WTC11 (cell line): ENCODE data around the gene SPIRE1. TPM values are rescaled to one million over a fixed set of nuclear protein-coding genes. Genes with fewer than 3 reads are reported as not detected.

Experiments used
- ATAC-seq: fragments of 200-7000 bp; cut with Tn5 transposase; 2 replicates; pipeline ENCODE4 v1.10.0; 2021; ENCODE audit warnings: mild to moderate bottlenecking, moderate library complexity
- CTCF ChIA-PET: fragments of 300-600 bp; sonication (Branson Sonifier 250); formaldehyde crosslinking; loops from one replicate; lab custom pipeline; 2021; ENCODE audit warnings: antibody characterized with exemption; lab: Charles Lee
- POLR2A ChIA-PET: fragments of 350-600 bp; sonication (Branson Sonifier 250); formaldehyde crosslinking; loops from one replicate; lab custom pipeline; 2021; ENCODE audit warnings: antibody characterized with exemption; lab: Charles Lee
- DNase-seq: peaks from one replicate; pipeline ENCODE4 v3.0.0; 2021; ENCODE audit warnings: low spot score
- H3K27ac Mint-ChIP-seq: 2 replicates; pipeline ENCODE4 v1.8.0; 2021; ENCODE audit warnings: mixed read lengths
- H3K27me3 Mint-ChIP-seq: 2 replicates; pipeline ENCODE4 v1.8.0; 2021; ENCODE audit warnings: low read depth, mild to moderate bottlenecking, moderate library complexity, mixed read lengths
- H3K36me3 Mint-ChIP-seq: 2 replicates; pipeline ENCODE4 v1.8.0; 2021; ENCODE audit warnings: mixed read lengths
- H3K4me1 Mint-ChIP-seq: 2 replicates; pipeline ENCODE4 v1.8.0; 2022; ENCODE audit warnings: mixed read lengths
- H3K4me3 Mint-ChIP-seq: 2 replicates; pipeline ENCODE4 v1.8.0; 2021; ENCODE audit warnings: mild to moderate bottlenecking, moderate library complexity, mixed read lengths
- H3K9me3 Mint-ChIP-seq: 2 replicates; pipeline ENCODE4 v1.8.0; 2021; ENCODE audit warnings: mixed read lengths
- CREM ChIP-seq: sonication (generic); formaldehyde crosslinking; IDR thresholded peaks from 2 replicates; pipeline ENCODE4 v1.8.1; 2022; ENCODE audit warnings: mild to moderate bottlenecking, missing genetic modification reagents, moderate library complexity
- E2F5 ChIP-seq: sonication (generic); formaldehyde crosslinking; IDR thresholded peaks from 2 replicates; pipeline ENCODE4 v1.8.1; 2022; ENCODE audit warnings: mild to moderate bottlenecking, moderate library complexity, missing genetic modification reagents
- GRHL2 ChIP-seq: fragments of 250-450 bp; sonication (Bioruptor Pico); IDR thresholded peaks from 2 replicates; pipeline ENCODE4 v1.8.0; 2022; ENCODE audit warnings: mild to moderate bottlenecking, moderate library complexity; ENCODE audit not compliant: insufficient replicate concordance, severe bottlenecking
- HMGA2 ChIP-seq: fragments of 250-450 bp; sonication (Bioruptor Pico); IDR thresholded peaks from 2 replicates; pipeline ENCODE4 v1.4.0; 2021; ENCODE audit warnings: mild to moderate bottlenecking, moderate library complexity
- JUN ChIP-seq: sonication (generic); formaldehyde crosslinking; IDR thresholded peaks from 2 replicates; pipeline ENCODE4 v1.8.0; 2023; ENCODE audit warnings: mild to moderate bottlenecking, missing genetic modification reagents
- NR3C1 ChIP-seq: sonication (generic); formaldehyde crosslinking; conservative IDR thresholded peaks from 2 replicates; pipeline ENCODE4 v1.8.1; 2023; ENCODE audit warnings: low read depth, mild to moderate bottlenecking, missing genetic modification reagents
- RORB ChIP-seq: fragments of 250-450 bp; sonication (Bioruptor Pico); IDR thresholded peaks from 2 replicates; pipeline ENCODE4 v1.9.0; 2021; ENCODE audit warnings: mild to moderate bottlenecking
- SOX15 ChIP-seq: fragments of 250-450 bp; sonication (Bioruptor Pico); IDR thresholded peaks from 2 replicates; pipeline ENCODE4 v1.9.0; 2021; ENCODE audit warnings: mild to moderate bottlenecking
- STAT6 ChIP-seq: sonication (generic); formaldehyde crosslinking; conservative IDR thresholded peaks from 2 replicates; pipeline ENCODE4 v1.8.1; 2023; ENCODE audit warnings: mild to moderate bottlenecking, low read depth, missing genetic modification reagents, moderate library complexity
- ZNF532 ChIP-seq: fragments of 250-450 bp; sonication (Bioruptor Pico); IDR thresholded peaks from 2 replicates; pipeline ENCODE4 v1.9.0; 2021; ENCODE audit warnings: mild to moderate bottlenecking, borderline replicate concordance
- total RNA-seq: library from RNA; stranded (reverse); gene quantifications from 3 replicates; pipeline ENCODE4 v1.2.3, GENCODE V29; 2021
- TF ChIP-seq, protein P1 (sequence below): sonication (generic); formaldehyde crosslinking; IDR thresholded peaks from 2 replicates; pipeline ENCODE4 v1.8.1; 2023; ENCODE audit warnings: mild to moderate bottlenecking, missing genetic modification reagents
- TF ChIP-seq, protein P2 (sequence below): sonication (generic); formaldehyde crosslinking; IDR thresholded peaks from 2 replicates; pipeline ENCODE4 v1.8.1; 2022; ENCODE audit warnings: low read depth, missing genetic modification reagents, borderline replicate concordance
- TF ChIP-seq, protein P3 (sequence below): fragments of 250-450 bp; sonication (Bioruptor Pico); conservative IDR thresholded peaks from 2 replicates; pipeline ENCODE4 v1.9.0; 2021; ENCODE audit warnings: mild to moderate bottlenecking
- TF ChIP-seq, protein P4 (sequence below): sonication (generic); formaldehyde crosslinking; IDR thresholded peaks from 2 replicates; pipeline ENCODE4 v1.8.1; 2022; ENCODE audit warnings: missing genetic modification reagents, borderline replicate concordance

The SPIRE1 gene
- total RNA-seq, 1 experiment from 2014 or later, result 19.3 TPM

- no peak for TF ChIP-seq NR3C1
Measured at GRCh38 chr18:12595571-12596255, 62.2 kb downstream of the SPIRE1 start (continued).

- ChIA-PET POLR2A (no interaction called here), CTCF (no interaction called here)
- H3K27ac Mint-ChIP-seq, result no peak overlapping the region
- peaks cover 19% of the 10 kb centered on the region for H3K4me1 Mint-ChIP-seq
- TF ChIP-seq ZNF532 (no peak), STAT6 (CRISPR knock-in tag) (no peak), SOX15 (CRISPR knock-in tag) (no peak), JUN (CRISPR knock-in tag) (no peak), E2F5 (CRISPR knock-in tag) (no peak), RORB (no peak), CREM (no peak), HMGA2 (CRISPR knock-in tag) (no peak), GRHL2 (no peak)
- TF ChIP-seq, protein P1, sequence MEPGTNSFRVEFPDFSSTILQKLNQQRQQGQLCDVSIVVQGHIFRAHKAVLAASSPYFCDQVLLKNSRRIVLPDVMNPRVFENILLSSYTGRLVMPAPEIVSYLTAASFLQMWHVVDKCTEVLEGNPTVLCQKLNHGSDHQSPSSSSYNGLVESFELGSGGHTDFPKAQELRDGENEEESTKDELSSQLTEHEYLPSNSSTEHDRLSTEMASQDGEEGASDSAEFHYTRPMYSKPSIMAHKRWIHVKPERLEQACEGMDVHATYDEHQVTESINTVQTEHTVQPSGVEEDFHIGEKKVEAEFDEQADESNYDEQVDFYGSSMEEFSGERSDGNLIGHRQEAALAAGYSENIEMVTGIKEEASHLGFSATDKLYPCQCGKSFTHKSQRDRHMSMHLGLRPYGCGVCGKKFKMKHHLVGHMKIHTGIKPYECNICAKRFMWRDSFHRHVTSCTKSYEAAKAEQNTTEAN (CRISPR knock-in tag), result no peak
- TF ChIP-seq, protein P2, sequence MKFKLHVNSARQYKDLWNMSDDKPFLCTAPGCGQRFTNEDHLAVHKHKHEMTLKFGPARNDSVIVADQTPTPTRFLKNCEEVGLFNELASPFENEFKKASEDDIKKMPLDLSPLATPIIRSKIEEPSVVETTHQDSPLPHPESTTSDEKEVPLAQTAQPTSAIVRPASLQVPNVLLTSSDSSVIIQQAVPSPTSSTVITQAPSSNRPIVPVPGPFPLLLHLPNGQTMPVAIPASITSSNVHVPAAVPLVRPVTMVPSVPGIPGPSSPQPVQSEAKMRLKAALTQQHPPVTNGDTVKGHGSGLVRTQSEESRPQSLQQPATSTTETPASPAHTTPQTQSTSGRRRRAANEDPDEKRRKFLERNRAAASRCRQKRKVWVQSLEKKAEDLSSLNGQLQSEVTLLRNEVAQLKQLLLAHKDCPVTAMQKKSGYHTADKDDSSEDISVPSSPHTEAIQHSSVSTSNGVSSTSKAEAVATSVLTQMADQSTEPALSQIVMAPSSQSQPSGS (CRISPR knock-in tag), result no peak
- TF ChIP-seq, protein P3, sequence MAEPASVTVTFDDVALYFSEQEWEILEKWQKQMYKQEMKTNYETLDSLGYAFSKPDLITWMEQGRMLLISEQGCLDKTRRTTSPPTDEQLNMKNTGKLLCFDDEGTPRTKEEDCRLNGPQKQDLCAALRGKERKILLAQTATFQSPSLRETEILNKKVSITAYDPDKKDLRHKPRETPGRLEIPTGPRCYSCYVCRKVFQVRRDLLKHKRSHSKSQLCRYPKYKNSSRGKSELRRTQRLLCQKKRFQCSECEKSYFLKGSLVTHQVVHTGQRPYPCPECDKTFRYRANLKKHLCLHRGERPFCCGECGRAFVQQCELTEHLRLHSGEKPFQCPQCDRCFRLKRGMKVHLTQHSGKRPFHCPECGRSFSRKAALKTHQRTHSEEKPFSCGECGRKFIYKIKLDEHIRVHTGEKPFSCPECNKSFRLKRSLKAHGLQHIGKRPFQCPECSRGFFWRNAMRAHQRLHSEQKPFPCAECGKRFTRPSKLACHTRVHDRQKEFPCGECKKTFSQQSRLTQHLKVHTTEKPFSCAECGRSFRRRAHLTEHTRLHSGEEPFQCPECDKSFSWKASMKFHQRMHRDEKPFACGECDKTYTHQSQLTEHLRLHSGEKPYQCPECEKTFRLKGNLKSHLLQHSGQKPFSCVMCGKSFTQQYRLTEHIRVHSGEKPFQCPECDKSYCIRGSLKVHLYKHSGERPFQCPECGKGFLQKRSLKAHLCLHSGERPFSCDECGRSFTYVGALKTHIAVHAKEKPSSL (CRISPR knock-in tag), result no peak
- TF ChIP-seq, protein P4, sequence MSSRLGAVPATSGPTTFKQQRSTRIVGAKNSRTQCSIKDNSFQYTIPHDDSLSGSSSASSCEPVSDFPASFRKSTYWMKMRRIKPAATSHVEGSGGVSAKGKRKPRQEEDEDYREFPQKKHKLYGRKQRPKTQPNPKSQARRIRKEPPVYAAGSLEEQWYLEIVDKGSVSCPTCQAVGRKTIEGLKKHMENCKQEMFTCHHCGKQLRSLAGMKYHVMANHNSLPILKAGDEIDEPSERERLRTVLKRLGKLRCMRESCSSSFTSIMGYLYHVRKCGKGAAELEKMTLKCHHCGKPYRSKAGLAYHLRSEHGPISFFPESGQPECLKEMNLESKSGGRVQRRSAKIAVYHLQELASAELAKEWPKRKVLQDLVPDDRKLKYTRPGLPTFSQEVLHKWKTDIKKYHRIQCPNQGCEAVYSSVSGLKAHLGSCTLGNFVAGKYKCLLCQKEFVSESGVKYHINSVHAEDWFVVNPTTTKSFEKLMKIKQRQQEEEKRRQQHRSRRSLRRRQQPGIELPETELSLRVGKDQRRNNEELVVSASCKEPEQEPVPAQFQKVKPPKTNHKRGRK (CRISPR knock-in tag), result no peak
- no peaks in the 10 kb centered on the region for H3K27me3 Mint-ChIP-seq
- H3K4me3 Mint-ChIP-seq, result no peak overlapping the region
- no peaks in the 10 kb centered on the region for H3K9me3 Mint-ChIP-seq
- ATAC-seq (no peak), DNase-seq (no peak)
- H3K36me3 Mint-ChIP-seq, result no peaks in the 10 kb centered on the region
Measured at GRCh38 chr18:12593866-12594265, 64.0 kb downstream of the SPIRE1 start.
